Loucy (cell line): ENCODE results near the gene RASSF5.

Experiments
- EZH2phosphoT487 ChIP-seq: fragments of 200-600 bp; IDR thresholded peaks from 2 replicates; pipeline ENCODE4 v1.6.1; 2018; ENCODE audit warnings: antibody characterized with exemption, mild to moderate bottlenecking, moderate library complexity, borderline replicate concordance
- TF ChIP-seq, protein P1 (sequence below): fragments of 200-600 bp; sonication (generic); conservative IDR thresholded peaks from 2 replicates; pipeline ENCODE4 v1.5.1; 2014; ENCODE audit warnings: mild to moderate bottlenecking, antibody characterized with exemption, low read length

DNA sequence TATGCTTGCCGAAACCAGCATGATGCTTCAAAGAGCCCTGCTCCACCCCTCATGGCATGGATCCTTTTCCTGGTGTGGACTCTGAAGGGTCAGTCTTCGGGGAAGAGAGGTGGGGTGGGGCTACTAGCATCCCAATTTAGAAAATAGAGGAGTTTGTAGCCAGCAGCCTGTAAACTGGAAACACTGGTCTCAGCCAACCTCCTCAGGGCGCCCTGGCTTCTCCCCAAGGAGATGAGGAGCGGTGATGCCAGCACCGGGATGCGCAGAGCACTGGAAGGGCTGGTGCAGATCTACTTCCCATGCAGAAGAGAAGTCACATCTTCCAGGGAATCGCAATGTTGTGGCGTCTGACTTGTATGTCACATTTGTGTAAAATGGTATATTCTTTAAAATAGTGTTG lies 43.4 kb upstream of the RASSF5 start:
- TF ChIP-seq, protein P1, sequence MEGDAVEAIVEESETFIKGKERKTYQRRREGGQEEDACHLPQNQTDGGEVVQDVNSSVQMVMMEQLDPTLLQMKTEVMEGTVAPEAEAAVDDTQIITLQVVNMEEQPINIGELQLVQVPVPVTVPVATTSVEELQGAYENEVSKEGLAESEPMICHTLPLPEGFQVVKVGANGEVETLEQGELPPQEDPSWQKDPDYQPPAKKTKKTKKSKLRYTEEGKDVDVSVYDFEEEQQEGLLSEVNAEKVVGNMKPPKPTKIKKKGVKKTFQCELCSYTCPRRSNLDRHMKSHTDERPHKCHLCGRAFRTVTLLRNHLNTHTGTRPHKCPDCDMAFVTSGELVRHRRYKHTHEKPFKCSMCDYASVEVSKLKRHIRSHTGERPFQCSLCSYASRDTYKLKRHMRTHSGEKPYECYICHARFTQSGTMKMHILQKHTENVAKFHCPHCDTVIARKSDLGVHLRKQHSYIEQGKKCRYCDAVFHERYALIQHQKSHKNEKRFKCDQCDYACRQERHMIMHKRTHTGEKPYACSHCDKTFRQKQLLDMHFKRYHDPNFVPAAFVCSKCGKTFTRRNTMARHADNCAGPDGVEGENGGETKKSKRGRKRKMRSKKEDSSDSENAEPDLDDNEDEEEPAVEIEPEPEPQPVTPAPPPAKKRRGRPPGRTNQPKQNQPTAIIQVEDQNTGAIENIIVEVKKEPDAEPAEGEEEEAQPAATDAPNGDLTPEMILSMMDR, result no peak
- TF ChIP-seq EZH2phosphoT487, result no peak
